GM12891 (cell line): ENCODE results near the gene NECAB2.

ENCODE experiments used
- DNase-seq: peaks from one replicate; pipeline ENCODE4 v3.0.0; 2011; ENCODE audit warnings: low spot score; ENCODE audit not compliant: insufficient read length
- FAIRE-seq: peaks from 2 replicates; lab custom pipeline; 2011; peaks lifted over from hg19 to GRCh38; lab: Jason Lieb, UNC
- PAX5 ChIP-seq: IDR thresholded peaks from 2 replicates; pipeline ENCODE4 v1.6.1; 2011; ENCODE audit warnings: low read length, moderate library complexity, mild to moderate bottlenecking; ENCODE audit not compliant: insufficient read depth, severe bottlenecking
- POLR2A ChIP-seq: IDR thresholded peaks from 2 replicates; pipeline ENCODE4 v1.6.1; 2011; ENCODE audit warnings: low read depth, low read length, control low read depth
- POLR2AphosphoS5 ChIP-seq: IDR thresholded peaks from 2 replicates; pipeline ENCODE4 v1.6.1; 2011; ENCODE audit warnings: low read depth, low read length, control low read depth
- POU2F2 ChIP-seq: IDR thresholded peaks from 2 replicates; pipeline ENCODE4 v1.6.1; 2011; ENCODE audit warnings: low read depth, mild to moderate bottlenecking, control low read depth, low read length, moderate library complexity
- SPI1 ChIP-seq: IDR thresholded peaks from 2 replicates; pipeline ENCODE4 v1.6.1; 2011; ENCODE audit warnings: low read depth, low read length, control low read depth
- TAF1 ChIP-seq: IDR thresholded peaks from 2 replicates; pipeline ENCODE4 v1.6.1; 2011; ENCODE audit warnings: low read depth, low read length, control low read depth

The NECAB2 gene

GRCh38 chr16:83952940-83953795, 14.9 kb upstream of the NECAB2 start, which contains the start of gene OSGIN1:
Gene OSGIN1 (plus strand): TSS chr16:83953240. CDS start chr16:83957672, 4,432 bp downstream.
- TF ChIP-seq TAF1: no peak
- TF ChIP-seq PAX5: peak; percentile 29
- FAIRE-seq (peak; percentile 13), DNase-seq (peak; percentile 76)

DNA sequence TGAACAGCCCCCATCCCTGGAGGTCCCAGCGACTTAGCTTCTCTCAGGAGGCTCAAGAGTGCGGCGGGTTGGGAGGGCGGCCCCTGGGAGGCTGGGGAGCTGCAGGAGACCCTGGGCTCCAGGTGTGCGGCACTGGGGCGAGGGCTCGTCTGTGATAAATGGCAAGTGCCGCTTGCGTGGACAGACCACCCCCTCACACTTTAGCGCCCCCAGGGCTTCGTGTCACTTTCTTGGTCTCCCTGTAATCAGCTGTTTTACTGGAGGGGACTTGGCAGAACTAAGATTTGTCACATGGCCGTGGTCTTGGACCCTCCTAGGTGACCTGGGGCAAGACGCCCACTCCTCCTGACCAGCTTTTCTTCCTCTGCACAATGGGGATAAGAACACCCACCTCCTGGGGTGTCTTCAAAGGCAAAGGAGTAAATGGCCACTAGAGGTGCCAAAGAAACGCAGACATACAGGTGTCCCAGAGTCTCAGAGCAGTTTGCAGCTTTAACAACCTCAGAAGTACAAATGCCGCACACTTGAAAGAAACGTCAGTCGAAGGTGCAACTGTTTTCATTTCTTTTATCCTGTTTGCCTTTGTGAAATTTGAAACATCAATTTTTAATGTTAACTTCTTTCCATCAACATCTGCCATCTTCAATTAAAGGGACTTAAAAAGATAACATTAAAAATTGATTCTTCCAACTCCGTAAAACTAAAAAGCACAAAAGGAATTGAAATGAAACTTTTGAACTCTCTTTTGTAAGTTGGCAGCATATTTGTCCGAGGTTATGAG, 14.1 kb upstream of the NECAB2 start:
- FAIRE-seq: no peak
- TF ChIP-seq POU2F2 (no peak), PAX5 (no peak), TAF1 (no peak), POLR2A (no peak), SPI1 (no peak), POLR2AphosphoS5 (no peak)
- peak; percentile 56 for DNase-seq

GRCh38 chr16:83954577-83955016, 13.4 kb upstream of the NECAB2 start:
- DNase-seq (no peak), FAIRE-seq (no peak)
- TF ChIP-seq POLR2AphosphoS5: no peak
- TF ChIP-seq SPI1: no peak
- TF ChIP-seq PAX5: no peak
- no peak for TF ChIP-seq POLR2A
- TF ChIP-seq TAF1: no peak
- no peak for TF ChIP-seq POU2F2

DNA sequence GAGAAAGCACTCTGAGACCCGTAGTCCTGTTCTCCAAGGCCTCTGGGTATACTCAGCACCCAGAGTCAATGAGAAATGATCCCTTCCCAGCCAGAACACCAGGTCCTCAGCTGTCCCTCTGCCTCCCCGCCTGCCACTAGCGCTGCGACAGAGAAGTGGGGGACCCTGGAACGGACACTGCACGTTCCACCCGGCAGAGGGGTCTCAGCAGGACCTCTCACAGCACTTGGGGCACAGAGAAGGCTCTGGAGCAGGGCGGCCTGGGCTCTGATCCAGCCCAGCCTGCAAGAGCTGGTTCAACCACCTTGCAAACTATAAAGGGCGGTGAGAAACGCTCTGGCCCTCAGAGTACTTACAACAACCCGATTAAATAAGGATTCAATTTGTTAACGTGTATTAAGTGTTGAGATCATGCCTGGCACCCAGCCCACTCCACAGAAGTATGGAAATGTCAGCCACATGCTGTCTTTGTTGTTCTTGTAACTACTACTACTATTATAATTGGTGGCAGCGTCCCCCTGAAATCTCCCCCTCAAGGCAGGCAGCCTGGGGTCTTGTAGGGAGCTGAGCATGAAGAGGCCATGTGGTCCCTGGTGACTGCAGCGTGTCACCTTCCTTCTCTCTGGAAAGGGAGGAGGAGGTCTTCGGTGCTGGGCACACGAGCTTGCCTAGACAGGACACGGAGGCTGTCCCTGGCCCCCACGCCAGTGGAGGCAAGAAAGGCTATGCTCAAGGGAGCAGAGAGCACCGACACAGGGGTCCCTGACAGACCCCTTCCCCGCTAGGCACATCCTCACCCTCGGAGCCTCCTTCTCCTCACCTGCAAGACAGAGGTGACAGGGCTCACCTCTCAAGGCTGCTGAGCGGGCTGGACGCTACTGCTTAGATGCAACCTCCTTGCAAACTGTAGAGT, 12.6 kb upstream of the NECAB2 start:
- no peak for TF ChIP-seq POLR2AphosphoS5
- no peak for TF ChIP-seq PAX5
- TF ChIP-seq POU2F2: no peak
- no peak for TF ChIP-seq POLR2A
- TF ChIP-seq SPI1: no peak
- no peak for TF ChIP-seq TAF1
- DNase-seq: no peak
- FAIRE-seq: no peak

- DNase-seq (peak; percentile 85), FAIRE-seq (peak; percentile 56)
- TF ChIP-seq POLR2A: no peak
- no peak for TF ChIP-seq SPI1
- TF ChIP-seq TAF1: no peak
- TF ChIP-seq PAX5: no peak
- TF ChIP-seq POU2F2: peak; percentile 34; the same call in 1 of the 2 replicates
- TF ChIP-seq POLR2AphosphoS5: no peak
Measured at GRCh38 chr16:83956336-83957289, 11.4 kb upstream of the NECAB2 start.

DNA sequence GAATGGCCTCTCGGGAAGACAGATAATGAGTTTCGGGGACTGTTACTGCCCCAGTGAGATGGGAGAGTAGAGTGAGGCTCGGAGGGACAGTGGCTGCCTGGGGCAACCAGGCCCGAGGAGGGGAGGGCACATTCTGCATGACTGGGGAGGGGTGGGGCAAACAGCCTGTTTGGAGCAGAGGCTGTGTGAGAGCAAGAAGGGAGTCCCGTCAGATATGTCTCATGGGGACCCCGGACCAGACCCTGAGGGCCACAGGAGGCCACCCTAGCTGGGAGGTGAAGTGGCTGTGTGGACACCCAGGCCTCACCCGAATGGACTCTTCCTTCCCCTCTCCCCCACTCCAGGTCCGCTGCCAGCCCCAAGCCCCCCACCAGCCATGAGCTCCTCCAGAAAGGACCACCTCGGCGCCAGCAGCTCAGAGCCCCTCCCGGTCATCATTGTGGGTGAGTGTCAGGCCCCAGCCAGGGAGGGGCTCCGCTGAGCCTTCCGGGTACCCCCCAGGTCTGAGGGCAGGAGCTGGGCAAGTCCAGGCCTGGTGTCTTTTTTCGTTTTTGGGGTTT, 10.7 kb upstream of the NECAB2 start:
- no peak for DNase-seq

GRCh38 chr16:83958137-83958845, 9.8 kb upstream of the NECAB2 start:
- no peak for TF ChIP-seq PAX5
- TF ChIP-seq POLR2AphosphoS5: no peak
- TF ChIP-seq POU2F2: no peak
- no peak for TF ChIP-seq SPI1
- no peak for TF ChIP-seq TAF1
- no peak for TF ChIP-seq POLR2A
- DNase-seq (no peak), FAIRE-seq (no peak)

More for the DNA sequence above, 10.7 kb upstream of the NECAB2 start:
- FAIRE-seq: no peak
- TF ChIP-seq POU2F2 (no peak), PAX5 (no peak)
